OCI-LY1 (cell line): Measurements from ENCODE around the gene FLT3.

Experiments
- EZH2 ChIP-seq: fragments of 200-600 bp; sonication (generic), shearing (Covaris generic); IDR thresholded peaks from 2 replicates; pipeline ENCODE4 v1.8.0; 2017; ENCODE audit warnings: borderline replicate concordance, mixed run types, mild to moderate bottlenecking, antibody characterized with exemption, low read length, moderate library complexity, mixed read lengths
- TF ChIP-seq, protein P1 (sequence below): fragments of 200-600 bp; sonication (generic), shearing (Covaris generic); IDR thresholded peaks from 2 replicates; pipeline ENCODE4 v1.5.1; 2017; ENCODE audit warnings: mild to moderate bottlenecking, antibody characterized with exemption, low read length, moderate library complexity, mixed read lengths

GRCh38 chr13:27997904-27998522 is 102.4 kb downstream of the FLT3 start:
- no peak for TF ChIP-seq EZH2
- TF ChIP-seq, protein P1, sequence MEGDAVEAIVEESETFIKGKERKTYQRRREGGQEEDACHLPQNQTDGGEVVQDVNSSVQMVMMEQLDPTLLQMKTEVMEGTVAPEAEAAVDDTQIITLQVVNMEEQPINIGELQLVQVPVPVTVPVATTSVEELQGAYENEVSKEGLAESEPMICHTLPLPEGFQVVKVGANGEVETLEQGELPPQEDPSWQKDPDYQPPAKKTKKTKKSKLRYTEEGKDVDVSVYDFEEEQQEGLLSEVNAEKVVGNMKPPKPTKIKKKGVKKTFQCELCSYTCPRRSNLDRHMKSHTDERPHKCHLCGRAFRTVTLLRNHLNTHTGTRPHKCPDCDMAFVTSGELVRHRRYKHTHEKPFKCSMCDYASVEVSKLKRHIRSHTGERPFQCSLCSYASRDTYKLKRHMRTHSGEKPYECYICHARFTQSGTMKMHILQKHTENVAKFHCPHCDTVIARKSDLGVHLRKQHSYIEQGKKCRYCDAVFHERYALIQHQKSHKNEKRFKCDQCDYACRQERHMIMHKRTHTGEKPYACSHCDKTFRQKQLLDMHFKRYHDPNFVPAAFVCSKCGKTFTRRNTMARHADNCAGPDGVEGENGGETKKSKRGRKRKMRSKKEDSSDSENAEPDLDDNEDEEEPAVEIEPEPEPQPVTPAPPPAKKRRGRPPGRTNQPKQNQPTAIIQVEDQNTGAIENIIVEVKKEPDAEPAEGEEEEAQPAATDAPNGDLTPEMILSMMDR, result peak; percentile 76
